NCI-H460 (cell line): ENCODE measurements around the gene EDDM13. TPM values are rescaled to one million over a fixed set of nuclear protein-coding genes. Genes with fewer than 3 reads are reported as not detected.
A peak's percentile ranks its signal among the peaks of the same experiment; 100 is the strongest.
"Not testable (repeated sequence)": the region's sequence is repeated elsewhere in the genome, so short reads cannot be mapped to it uniquely, and the experiment has no call there.

ENCODE experiments used
- DNase-seq: peaks from one replicate; pipeline ENCODE4 v3.0.0-alpha.2; 2016; ENCODE audit warnings: low read depth; ENCODE audit errors: extremely low read depth
- polyA plus RNA-seq: library from polyadenylated mRNA; depleted of rRNA; stranded (reverse); fragments of >200 nt; gene quantifications from 2 replicates; pipeline ENCODE4 v1.2.3, GENCODE V29; 2014; cell fraction: nucleus; rRNA removed
- total RNA-seq: library from RNA; depleted of rRNA; stranded (reverse); fragments of >200 nt; shearing (Covaris generic); gene quantifications from 2 replicates; pipeline ENCODE4 v1.2.3, GENCODE V29; 2014; rRNA removed

The EDDM13 gene
- not detected in 2 replicates for total RNA-seq
- polyA plus RNA-seq = not detected in 2 replicates

GRCh38 chr19:56272161-56272798 lies at the start of gene EDDM13:
Gene EDDM13, plus strand, starts transcription at chr19:56272748. Its CDS starts 87 bp downstream, at chr19:56272835.
- DNase-seq = no peak

GRCh38 chr19:56222901-56223300 lies 49.6 kb upstream of the EDDM13 start:
- DNase-seq = no peak

GRCh38 chr19:56223481-56223880 lies 49.1 kb upstream of the EDDM13 start:
- no peak for DNase-seq

- peak; percentile 84 for DNase-seq
These were observed 27.3 kb upstream of the EDDM13 start for GRCh38 chr19:56245121-56245740.

GRCh38 chr19:56245764-56246163 lies 26.8 kb upstream of the EDDM13 start:
- not testable (repeated sequence) for DNase-seq

- not testable (repeated sequence) for DNase-seq
These were observed 23.7 kb upstream of the EDDM13 start for GRCh38 chr19:56248736-56249338.

GRCh38 chr19:56252699-56253422 lies 19.7 kb upstream of the EDDM13 start:
- DNase-seq = peak; percentile 75

- peak; percentile 59 for DNase-seq
These were observed 18.8 kb upstream of the EDDM13 start for GRCh38 chr19:56253737-56254136.

- no peak for DNase-seq
These were observed 14.3 kb upstream of the EDDM13 start for GRCh38 chr19:56258272-56258671.

GRCh38 chr19:56261145-56261544 lies 11.4 kb upstream of the EDDM13 start:
- DNase-seq = no peak

GRCh38 chr19:56261932-56262331 lies 10.6 kb upstream of the EDDM13 start:
- not testable (repeated sequence) for DNase-seq

GRCh38 chr19:56263319-56263718 lies 9.2 kb upstream of the EDDM13 start:
- DNase-seq = no peak

- no peak for DNase-seq
These were observed 6.5 kb upstream of the EDDM13 start for GRCh38 chr19:56266051-56266450.

GRCh38 chr19:56269348-56269747 lies 3.2 kb upstream of the EDDM13 start:
- no peak for DNase-seq

- DNase-seq = no peak
These were observed 1.9 kb upstream of the EDDM13 start for GRCh38 chr19:56270676-56271075.

GRCh38 chr19:56271151-56271550 lies 1.4 kb upstream of the EDDM13 start:
- no peak for DNase-seq

- no peak for DNase-seq
These were observed 1.1 kb downstream of the EDDM13 start for GRCh38 chr19:56273563-56274117.

GRCh38 chr19:56282809-56283208 lies 10.3 kb downstream of the EDDM13 start:
- DNase-seq = no peak

- DNase-seq = no peak
These were observed 12.2 kb downstream of the EDDM13 start for GRCh38 chr19:56284746-56285145.

GRCh38 chr19:56290104-56290503 lies 17.6 kb downstream of the EDDM13 start:
- no peak for DNase-seq

GRCh38 chr19:56291867-56292266 lies 19.3 kb downstream of the EDDM13 start:
- no peak for DNase-seq
